GM12892 (cell line): ENCODE results near the gene MYRFL.

Source experiments
- DNase-seq: peaks from one replicate; pipeline ENCODE4 v3.0.0; 2011; ENCODE audit not compliant: insufficient read length
- FAIRE-seq: peaks from 2 replicates; lab custom pipeline; 2011; peaks lifted over from hg19 to GRCh38; lab: Jason Lieb, UNC
- POLR2A ChIP-seq: IDR thresholded peaks from 2 replicates; pipeline ENCODE4 v1.6.1; 2011; ENCODE audit warnings: low read depth, low read length, control low read depth
- POLR2AphosphoS5 ChIP-seq: IDR thresholded peaks from 2 replicates; pipeline ENCODE4 v1.6.1; 2011; ENCODE audit warnings: low read depth, low read length, control low read depth
- TAF1 ChIP-seq: IDR thresholded peaks from 2 replicates; pipeline ENCODE4 v1.6.1; 2011; ENCODE audit warnings: low read depth, mild to moderate bottlenecking, control low read depth, low read length, borderline replicate concordance

The MYRFL gene

GRCh38 chr12:69999561-69999960 is 174.5 kb downstream of the MYRFL start:
- TF ChIP-seq POLR2AphosphoS5 = no peak
- TF ChIP-seq TAF1 = no peak
- TF ChIP-seq POLR2A = no peak
- FAIRE-seq (no peak), DNase-seq (no peak)

GRCh38 chr12:70002097-70002911 is 177.3 kb downstream of the MYRFL start:
- FAIRE-seq (no peak), DNase-seq (no peak)

GRCh38 chr12:70002912-70003255 is 177.9 kb downstream of the MYRFL start:
- FAIRE-seq (no peak), DNase-seq (no peak)
- no peak for TF ChIP-seq POLR2AphosphoS5
- TF ChIP-seq POLR2A = no peak
- no peak for TF ChIP-seq TAF1

More at GRCh38 chr12:70002097-70002911, 177.3 kb downstream of the MYRFL start:
- TF ChIP-seq POLR2A (no peak), POLR2AphosphoS5 (no peak), TAF1 (no peak)

GRCh38 chr12:70005864-70006618 is 181.0 kb downstream of the MYRFL start:
- DNase-seq (no peak), FAIRE-seq (no peak)
- TF ChIP-seq POLR2AphosphoS5 (no peak), TAF1 (no peak), POLR2A (no peak)

- DNase-seq = no peak
- TF ChIP-seq TAF1 (no peak), POLR2A (no peak), POLR2AphosphoS5 (no peak)
- no peak for FAIRE-seq
These were observed 181.6 kb downstream of the MYRFL start for GRCh38 chr12:70006619-70006973.

- FAIRE-seq (no peak), DNase-seq (no peak)
- TF ChIP-seq POLR2A = no peak
- no peak for TF ChIP-seq POLR2AphosphoS5
- no peak for TF ChIP-seq TAF1
These were observed 182.7 kb downstream of the MYRFL start for GRCh38 chr12:70007687-70008086.
